ENCODE measurements around the gene RAD51D.
A peak's percentile ranks its signal among the peaks of the same experiment; 100 is the strongest.

RAD51D gene

GRCh38 chr17:35063514-35064223, 56.0 kb downstream of the RAD51D start, which contains the start of gene RFFL:
RFFL (minus strand) TSS chr17:35063707; CDS start chr17:35026553, 37,154 bp downstream.
- H3K4me3 ChIP-seq (ENCODE audit: low read depth, low read length): peak within 1 kb of the TSS; percentile 25; the same call in 1 of the 2 replicates
- H3K27me3 ChIP-seq (ENCODE audit: control insufficient read depth, insufficient read depth, low read length): no peaks in the 10 kb centered on the region
- H3K4me1 ChIP-seq (ENCODE audit: control insufficient read depth, insufficient read depth, low read length): peaks cover 41% of the 10 kb centered on the region
- no peaks in the 10 kb centered on the region for H3K36me3 ChIP-seq (ENCODE audit: control insufficient read depth, insufficient read depth, low read length)
- peak within 1 kb of the TSS; percentile 42 for H3K9ac ChIP-seq (ENCODE audit: low read length)
- H3K9me3 ChIP-seq (ENCODE audit: control insufficient read depth, insufficient read depth, low read depth, low read length): no peaks in the 10 kb centered on the region
- H3K27ac ChIP-seq (ENCODE audit: low read depth, low read length): peak within 1 kb of the TSS; percentile 93

- no peaks in the 10 kb centered on the region for H3K36me3 ChIP-seq (ENCODE audit: control insufficient read depth, insufficient read depth, low read length)
- H3K27ac ChIP-seq (ENCODE audit: low read depth, low read length): peak overlapping the region; percentile 93; the same call in 1 of the 2 replicates
- H3K4me1 ChIP-seq (ENCODE audit: control insufficient read depth, insufficient read depth, low read length): peaks cover 35% of the 10 kb centered on the region
- H3K27me3 ChIP-seq (ENCODE audit: control insufficient read depth, insufficient read depth, low read length): no peaks in the 10 kb centered on the region
- no peaks in the 10 kb centered on the region for H3K9me3 ChIP-seq (ENCODE audit: control insufficient read depth, insufficient read depth, low read depth, low read length)
- H3K4me3 ChIP-seq (ENCODE audit: low read depth, low read length): no peak overlapping the region
- H3K9ac ChIP-seq (ENCODE audit: low read length): no peak overlapping the region
Observed at GRCh38 chr17:35062308-35062707, 57.4 kb downstream of the RAD51D start.

- no peak overlapping the region for H3K27ac ChIP-seq (ENCODE audit: low read depth, low read length)
- no peaks in the 10 kb centered on the region for H3K36me3 ChIP-seq (ENCODE audit: control insufficient read depth, insufficient read depth, low read length)
- no peak overlapping the region for H3K4me3 ChIP-seq (ENCODE audit: low read depth, low read length)
- H3K9ac ChIP-seq (ENCODE audit: low read length): no peak overlapping the region
- H3K4me1 ChIP-seq (ENCODE audit: control insufficient read depth, insufficient read depth, low read length): peaks cover 15% of the 10 kb centered on the region
- no peaks in the 10 kb centered on the region for H3K9me3 ChIP-seq (ENCODE audit: control insufficient read depth, insufficient read depth, low read depth, low read length)
- H3K27me3 ChIP-seq (ENCODE audit: control insufficient read depth, insufficient read depth, low read length): no peaks in the 10 kb centered on the region
Observed at GRCh38 chr17:35057332-35057915, 62.2 kb downstream of the RAD51D start.

GRCh38 chr17:35056013-35056412, 63.6 kb downstream of the RAD51D start:
- no peak overlapping the region for H3K27ac ChIP-seq (ENCODE audit: low read depth, low read length)
- no peak overlapping the region for H3K9ac ChIP-seq (ENCODE audit: low read length)
- no peaks in the 10 kb centered on the region for H3K36me3 ChIP-seq (ENCODE audit: control insufficient read depth, insufficient read depth, low read length)
- no peaks in the 10 kb centered on the region for H3K9me3 ChIP-seq (ENCODE audit: control insufficient read depth, insufficient read depth, low read depth, low read length)
- no peaks in the 10 kb centered on the region for H3K27me3 ChIP-seq (ENCODE audit: control insufficient read depth, insufficient read depth, low read length)
- H3K4me1 ChIP-seq (ENCODE audit: control insufficient read depth, insufficient read depth, low read length): peaks cover 23% of the 10 kb centered on the region
- no peak overlapping the region for H3K4me3 ChIP-seq (ENCODE audit: low read depth, low read length)

- Histone ChIP-seq H3K4me3 (ENCODE audit: low read depth, low read length) (no peak overlapping the region), H3K9me3 (ENCODE audit: control insufficient read depth, insufficient read depth, low read depth, low read length) (no peaks in the 10 kb centered on the region), H3K4me1 (ENCODE audit: control insufficient read depth, insufficient read depth, low read length) (peaks cover 24% of the 10 kb centered on the region), H3K27me3 (ENCODE audit: control insufficient read depth, insufficient read depth, low read length) (no peaks in the 10 kb centered on the region), H3K27ac (ENCODE audit: low read depth, low read length) (no peak overlapping the region), H3K9ac (ENCODE audit: low read length) (no peak overlapping the region), H3K36me3 (ENCODE audit: control insufficient read depth, insufficient read depth, low read length) (no peaks in the 10 kb centered on the region)
Observed at GRCh38 chr17:35053204-35053603, 66.5 kb downstream of the RAD51D start.

GRCh38 chr17:35052780-35053179, 66.9 kb downstream of the RAD51D start:
- Histone ChIP-seq H3K9me3 (ENCODE audit: control insufficient read depth, insufficient read depth, low read depth, low read length) (no peaks in the 10 kb centered on the region), H3K4me1 (ENCODE audit: control insufficient read depth, insufficient read depth, low read length) (peaks cover 24% of the 10 kb centered on the region), H3K9ac (ENCODE audit: low read length) (no peak overlapping the region), H3K36me3 (ENCODE audit: control insufficient read depth, insufficient read depth, low read length) (no peaks in the 10 kb centered on the region), H3K27ac (ENCODE audit: low read depth, low read length) (no peak overlapping the region), H3K4me3 (ENCODE audit: low read depth, low read length) (no peak overlapping the region), H3K27me3 (ENCODE audit: control insufficient read depth, insufficient read depth, low read length) (no peaks in the 10 kb centered on the region)

- Histone ChIP-seq H3K27me3 (ENCODE audit: control insufficient read depth, insufficient read depth, low read length) (no peaks in the 10 kb centered on the region), H3K4me3 (ENCODE audit: low read depth, low read length) (no peak overlapping the region), H3K4me1 (ENCODE audit: control insufficient read depth, insufficient read depth, low read length) (peaks cover 24% of the 10 kb centered on the region), H3K9me3 (ENCODE audit: control insufficient read depth, insufficient read depth, low read depth, low read length) (no peaks in the 10 kb centered on the region), H3K36me3 (ENCODE audit: control insufficient read depth, insufficient read depth, low read length) (no peaks in the 10 kb centered on the region), H3K9ac (ENCODE audit: low read length) (no peak overlapping the region), H3K27ac (ENCODE audit: low read depth, low read length) (no peak overlapping the region)
Observed at GRCh38 chr17:35052241-35052610, 67.4 kb downstream of the RAD51D start.

- Histone ChIP-seq H3K4me3 (ENCODE audit: low read depth, low read length) (no peak overlapping the region), H3K9me3 (ENCODE audit: control insufficient read depth, insufficient read depth, low read depth, low read length) (no peaks in the 10 kb centered on the region), H3K36me3 (ENCODE audit: control insufficient read depth, insufficient read depth, low read length) (no peaks in the 10 kb centered on the region), H3K9ac (ENCODE audit: low read length) (no peak overlapping the region), H3K4me1 (ENCODE audit: control insufficient read depth, insufficient read depth, low read length) (peaks cover 24% of the 10 kb centered on the region), H3K27me3 (ENCODE audit: control insufficient read depth, insufficient read depth, low read length) (no peaks in the 10 kb centered on the region), H3K27ac (ENCODE audit: low read depth, low read length) (no peak overlapping the region)
Observed at GRCh38 chr17:35051579-35052240, 68.0 kb downstream of the RAD51D start.

GRCh38 chr17:35051183-35051578, 68.5 kb downstream of the RAD51D start:
- Histone ChIP-seq H3K9ac (ENCODE audit: low read length) (no peak overlapping the region), H3K36me3 (ENCODE audit: control insufficient read depth, insufficient read depth, low read length) (no peaks in the 10 kb centered on the region), H3K4me1 (ENCODE audit: control insufficient read depth, insufficient read depth, low read length) (peaks cover 27% of the 10 kb centered on the region), H3K27me3 (ENCODE audit: control insufficient read depth, insufficient read depth, low read length) (no peaks in the 10 kb centered on the region), H3K4me3 (ENCODE audit: low read depth, low read length) (no peak overlapping the region), H3K27ac (ENCODE audit: low read depth, low read length) (no peak overlapping the region), H3K9me3 (ENCODE audit: control insufficient read depth, insufficient read depth, low read depth, low read length) (no peaks in the 10 kb centered on the region)

GRCh38 chr17:35050170-35050569, 69.5 kb downstream of the RAD51D start:
- Histone ChIP-seq H3K4me3 (ENCODE audit: low read depth, low read length) (no peak overlapping the region), H3K36me3 (ENCODE audit: control insufficient read depth, insufficient read depth, low read length) (no peaks in the 10 kb centered on the region), H3K9ac (ENCODE audit: low read length) (no peak overlapping the region), H3K27me3 (ENCODE audit: control insufficient read depth, insufficient read depth, low read length) (no peaks in the 10 kb centered on the region), H3K27ac (ENCODE audit: low read depth, low read length) (no peak overlapping the region), H3K9me3 (ENCODE audit: control insufficient read depth, insufficient read depth, low read depth, low read length) (no peaks in the 10 kb centered on the region), H3K4me1 (ENCODE audit: control insufficient read depth, insufficient read depth, low read length) (peaks cover 20% of the 10 kb centered on the region)

GRCh38 chr17:35048685-35049379, 70.8 kb downstream of the RAD51D start:
- Histone ChIP-seq H3K4me3 (ENCODE audit: low read depth, low read length) (no peak overlapping the region), H3K4me1 (ENCODE audit: control insufficient read depth, insufficient read depth, low read length) (peaks cover 20% of the 10 kb centered on the region), H3K9me3 (ENCODE audit: control insufficient read depth, insufficient read depth, low read depth, low read length) (no peaks in the 10 kb centered on the region), H3K36me3 (ENCODE audit: control insufficient read depth, insufficient read depth, low read length) (no peaks in the 10 kb centered on the region), H3K27me3 (ENCODE audit: control insufficient read depth, insufficient read depth, low read length) (no peaks in the 10 kb centered on the region), H3K27ac (ENCODE audit: low read depth, low read length) (no peak overlapping the region), H3K9ac (ENCODE audit: low read length) (no peak overlapping the region)
